GM19240 (cell line): ENCODE measurements around the gene TMEM185A.
"Not testable (repeated sequence)": the region's sequence is repeated elsewhere in the genome, so short reads cannot be mapped to it uniquely, and the experiment has no call there.

Source experiments
- DNase-seq: peaks from one replicate; pipeline ENCODE4 v3.0.0; 2011; ENCODE audit warnings: low spot score; ENCODE audit not compliant: insufficient read length

Gene TMEM185A

GRCh38 chrX:149551939-149552248 is 79.7 kb downstream of the TMEM185A start:
- not testable (repeated sequence) for DNase-seq

GRCh38 chrX:149551245-149551938 is 80.2 kb downstream of the TMEM185A start:
- DNase-seq: not testable (repeated sequence)

GRCh38 chrX:149550454-149550853 is 81.1 kb downstream of the TMEM185A start:
- DNase-seq: not testable (repeated sequence)

DNA sequence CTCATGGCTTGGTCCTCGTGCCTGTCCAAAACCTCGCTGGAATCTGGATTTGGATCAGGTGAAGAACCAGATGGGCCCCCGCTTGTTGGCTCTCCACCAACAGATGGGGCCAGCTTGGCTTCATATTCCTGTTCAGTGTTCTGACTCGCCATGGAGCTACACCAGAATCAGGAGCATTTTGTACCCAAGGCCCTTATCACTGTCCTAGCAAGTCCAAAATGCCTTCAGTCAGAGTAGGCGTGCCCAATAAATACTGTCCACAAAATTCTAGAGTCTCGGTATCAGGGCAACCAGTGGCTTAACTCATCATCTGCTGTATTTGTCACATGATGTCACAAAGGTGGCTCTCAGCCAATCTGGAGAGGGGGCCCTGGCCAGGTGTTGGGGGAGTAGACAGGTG is 81.9 kb downstream of the TMEM185A start, which contains the start of gene HSFX3:
Gene HSFX3, minus strand, starts transcription at position 224 of the 400 bp plus-strand sequence. Its CDS starts 72 bp downstream, at position 152.
- DNase-seq: not testable (repeated sequence)

DNA sequence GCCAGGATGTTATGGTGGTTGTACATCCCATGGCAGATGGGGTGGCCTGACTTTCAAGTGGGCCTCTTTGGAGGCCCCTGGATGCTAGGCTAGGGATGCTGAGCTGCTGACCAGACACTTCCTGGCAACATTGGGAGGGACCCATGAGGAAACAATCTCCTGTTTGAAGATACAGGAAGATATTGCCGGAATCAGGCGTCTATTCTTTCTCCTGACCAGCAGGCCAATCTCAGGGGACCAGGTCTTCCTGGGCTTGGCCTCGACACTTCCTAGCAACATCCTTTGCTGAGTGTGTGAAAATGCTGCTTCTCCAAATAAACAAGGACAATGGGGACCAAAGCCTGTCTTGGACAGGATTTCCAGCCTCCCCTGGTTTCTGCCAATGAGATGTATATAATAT is 83.8 kb downstream of the TMEM185A start:
- DNase-seq: not testable (repeated sequence)

DNA sequence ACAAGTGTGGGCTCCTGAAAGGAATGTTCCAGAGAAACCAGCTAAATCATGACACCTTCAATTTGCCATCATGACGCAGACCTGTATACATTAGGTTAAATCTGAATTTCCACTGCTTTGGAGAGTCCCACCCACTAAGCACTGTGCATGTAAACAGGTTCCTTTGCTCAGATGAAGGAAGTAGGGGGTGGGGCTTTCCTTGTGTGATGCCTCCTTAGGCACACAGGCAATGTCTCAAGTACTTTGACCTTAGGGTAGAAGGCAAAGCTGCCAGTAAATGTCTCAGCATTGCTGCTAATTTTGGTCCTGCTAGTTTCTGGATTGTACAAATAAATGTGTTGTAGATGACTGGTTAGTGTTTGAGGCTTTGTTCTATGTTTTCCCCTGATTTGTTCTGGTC is 84.6 kb downstream of the TMEM185A start:
- DNase-seq: not testable (repeated sequence)
